ENCODE measurements around the gene RIT2.
"Not testable (repeated sequence)": the region's sequence is repeated elsewhere in the genome, so short reads cannot be mapped to it uniquely, and the experiment has no call there.

RIT2 gene

DNA sequence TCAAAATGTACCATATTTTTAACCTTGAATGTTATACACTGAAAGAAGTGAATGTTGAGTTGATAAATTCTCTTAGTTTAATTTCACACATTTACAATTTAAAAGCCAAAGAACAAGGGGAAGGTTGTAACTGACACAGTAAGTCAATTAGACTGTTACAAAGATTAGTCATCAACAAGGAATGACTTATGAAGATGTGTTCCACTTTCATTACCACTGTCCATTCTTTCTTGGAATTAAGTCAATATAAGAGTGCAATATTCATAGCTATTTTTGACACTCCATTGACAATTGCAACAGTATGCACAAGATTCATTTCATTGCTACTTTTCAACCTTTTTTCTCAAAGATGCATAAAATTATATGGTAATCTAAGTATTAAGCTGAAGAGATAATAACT lies 291.3 kb downstream of the RIT2 start:
- no peak for DNase-seq

DNA sequence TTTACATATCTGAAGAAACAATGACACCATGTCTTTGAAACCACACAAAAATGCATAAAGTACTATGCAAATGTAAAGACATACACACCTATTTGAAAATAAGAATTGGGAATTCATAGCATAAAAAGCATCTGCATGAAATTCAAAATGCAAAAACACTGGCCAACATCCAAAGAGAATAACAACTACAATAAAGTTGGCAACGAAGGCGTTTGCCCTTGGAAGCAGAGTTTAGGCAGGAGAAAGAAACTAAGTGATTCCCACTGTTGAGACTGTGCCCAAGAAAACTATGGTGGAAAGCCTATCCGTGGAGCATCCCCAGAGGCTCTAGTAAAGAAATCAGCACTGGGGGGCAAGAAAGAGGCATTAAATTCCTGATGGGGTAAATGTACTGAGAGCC lies 292.8 kb downstream of the RIT2 start:
- no peak for DNase-seq

DNA sequence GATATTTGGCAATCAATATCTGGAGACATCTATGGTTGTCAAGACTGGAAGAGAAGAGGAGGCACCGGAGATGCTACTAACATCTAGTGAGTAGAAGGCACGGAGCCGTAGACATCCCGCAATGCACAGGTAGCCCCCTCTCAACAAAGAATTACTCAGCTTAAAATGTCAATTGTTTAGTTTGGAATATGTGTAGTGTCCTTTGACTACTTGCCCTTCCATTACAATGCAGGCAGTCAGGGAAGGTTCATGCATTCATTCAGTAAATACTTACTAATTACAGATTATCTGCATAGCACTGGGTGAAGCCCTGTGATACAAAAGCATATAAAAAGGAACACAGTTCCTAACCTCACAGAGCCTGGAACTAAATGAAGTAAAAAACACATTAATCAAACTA lies 294.0 kb downstream of the RIT2 start:
- no peak for DNase-seq

DNA sequence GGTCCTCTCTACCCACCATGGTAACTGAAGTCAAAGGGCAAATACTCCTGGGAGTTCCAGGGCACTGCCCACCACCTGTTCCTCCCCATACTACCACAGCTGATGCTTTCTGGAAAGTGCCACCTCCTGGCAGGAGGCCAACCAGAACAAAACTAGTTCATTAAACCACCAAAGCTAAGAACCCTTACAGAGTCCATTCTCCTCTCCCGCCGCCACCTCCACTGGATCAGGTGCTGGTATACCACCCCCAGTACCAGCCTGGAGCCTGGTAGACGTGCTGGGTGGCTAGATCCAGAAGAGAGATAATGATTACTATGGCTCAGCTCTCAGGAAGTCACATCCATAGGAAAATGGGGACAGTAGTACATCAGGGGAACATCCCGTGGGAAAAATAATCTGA lies 300.9 kb downstream of the RIT2 start:
- DNase-seq: no peak

DNA sequence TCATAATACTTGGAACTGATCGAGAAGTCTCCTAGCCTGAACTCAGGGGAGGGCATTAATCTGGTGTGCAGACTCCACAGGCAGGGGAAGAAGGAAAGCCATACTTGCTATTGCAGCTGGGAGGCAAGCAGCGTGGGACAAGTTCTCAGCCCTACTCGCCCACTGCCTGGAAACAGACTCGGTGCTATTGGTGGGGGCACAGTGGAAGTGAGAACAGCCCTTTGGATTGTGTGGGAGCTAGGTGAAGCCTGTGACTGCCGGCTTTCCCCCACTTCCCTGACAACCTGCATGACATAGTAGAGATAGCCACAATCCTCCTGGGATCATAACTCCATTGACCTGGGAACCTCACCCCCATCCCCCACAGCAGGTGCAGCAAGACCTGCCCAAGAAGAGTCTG lies 301.3 kb downstream of the RIT2 start:
- DNase-seq: no peak

DNA sequence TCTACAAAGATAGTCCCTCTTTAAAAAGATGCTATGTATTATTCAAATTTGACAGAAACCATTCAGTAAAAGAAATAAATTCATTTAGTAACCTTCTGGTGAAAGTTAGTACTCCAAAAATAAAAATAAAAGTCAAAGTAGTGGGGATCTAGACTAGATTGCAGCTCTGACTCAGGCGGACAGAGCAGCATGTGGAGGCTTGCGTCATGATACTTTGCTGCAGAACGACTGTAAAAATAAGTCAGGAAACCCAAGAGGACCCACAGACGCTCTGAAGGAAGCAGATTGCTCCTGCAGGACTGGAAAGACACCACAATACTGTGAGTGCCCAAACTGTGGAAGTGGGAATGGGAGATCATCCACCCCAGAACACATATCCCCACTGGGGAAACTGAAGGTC lies 301.9 kb downstream of the RIT2 start:
- no peak for DNase-seq

DNA sequence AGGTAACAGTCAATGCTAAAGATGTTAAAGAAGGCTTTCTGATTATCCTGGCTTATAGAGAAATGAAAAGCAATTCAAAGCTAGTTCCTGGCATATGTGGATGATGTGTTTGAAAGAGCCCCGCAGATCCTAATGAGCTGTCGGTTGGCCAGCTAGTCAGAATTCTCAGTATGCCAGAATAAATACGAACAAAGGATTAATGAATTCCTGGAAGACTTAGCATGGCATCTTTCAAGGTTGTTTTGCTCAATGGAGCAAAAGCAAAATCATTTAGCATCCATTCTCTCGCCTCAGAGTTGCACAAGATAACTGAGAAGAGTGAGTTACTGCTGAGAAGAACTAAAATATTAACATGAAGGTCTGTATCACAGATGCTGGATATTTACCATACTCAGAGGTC lies 307.6 kb downstream of the RIT2 start:
- no peak for DNase-seq

GRCh38 chr18:42801706-42802105 lies 313.8 kb downstream of the RIT2 start:
- DNase-seq: no peak

GRCh38 chr18:42798606-42799170 lies 316.8 kb downstream of the RIT2 start:
- DNase-seq: no peak

DNA sequence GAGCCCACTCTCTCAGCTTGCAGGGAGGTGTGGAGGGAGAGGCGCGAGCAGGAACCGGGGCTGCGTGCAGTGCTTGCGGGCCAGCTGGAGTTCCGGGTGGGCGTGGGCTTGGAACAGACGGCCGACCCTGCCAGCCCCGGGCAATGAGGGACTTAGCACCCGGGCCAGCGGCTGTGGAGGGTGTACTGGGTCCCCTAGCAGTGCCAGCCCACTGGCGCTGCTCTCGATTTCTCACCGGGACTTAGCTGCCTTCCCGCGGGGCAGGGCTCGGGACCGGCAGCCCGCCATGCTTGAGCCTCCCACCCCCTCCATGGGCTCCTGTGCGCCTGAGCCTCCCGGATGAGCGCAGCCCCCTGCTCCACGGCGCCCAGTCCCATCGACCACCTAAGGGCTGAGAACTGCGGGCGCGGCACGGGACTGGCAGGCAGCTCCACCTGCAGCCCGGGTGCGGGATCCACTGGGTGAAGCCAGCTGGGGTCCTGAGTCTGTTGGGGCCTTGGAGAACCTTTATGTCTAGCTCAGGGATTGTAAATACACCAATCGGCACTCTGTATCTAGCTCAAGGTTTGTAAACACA lies 320.2 kb downstream of the RIT2 start:
- DNase-seq: not testable (repeated sequence)

- DNase-seq: no peak
These were observed 322.8 kb downstream of the RIT2 start for GRCh38 chr18:42792731-42793130.

- DNase-seq: no peak
These were observed 330.9 kb downstream of the RIT2 start for GRCh38 chr18:42784632-42785031.

DNA sequence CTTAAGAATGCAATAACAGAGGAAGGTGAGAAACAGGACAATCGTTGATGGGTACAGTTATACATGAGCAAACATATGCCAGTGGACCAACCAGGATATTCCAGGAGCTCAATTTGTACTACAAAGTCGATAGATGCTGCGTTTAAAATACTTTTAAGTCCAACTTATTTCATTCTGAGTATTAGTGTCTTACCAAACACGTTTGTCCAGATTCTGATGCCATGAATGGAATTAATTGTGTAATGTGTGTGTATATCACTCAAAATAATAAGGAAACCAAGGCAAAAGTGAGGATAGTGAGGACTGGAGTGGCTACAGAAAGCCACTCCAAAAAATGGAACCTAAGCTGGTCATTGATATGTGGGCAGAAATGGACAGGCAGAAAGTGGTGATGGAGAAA lies 332.6 kb downstream of the RIT2 start:
- no peak for DNase-seq

GRCh38 chr18:42781298-42781815 lies 334.1 kb downstream of the RIT2 start:
- DNase-seq: no peak

DNA sequence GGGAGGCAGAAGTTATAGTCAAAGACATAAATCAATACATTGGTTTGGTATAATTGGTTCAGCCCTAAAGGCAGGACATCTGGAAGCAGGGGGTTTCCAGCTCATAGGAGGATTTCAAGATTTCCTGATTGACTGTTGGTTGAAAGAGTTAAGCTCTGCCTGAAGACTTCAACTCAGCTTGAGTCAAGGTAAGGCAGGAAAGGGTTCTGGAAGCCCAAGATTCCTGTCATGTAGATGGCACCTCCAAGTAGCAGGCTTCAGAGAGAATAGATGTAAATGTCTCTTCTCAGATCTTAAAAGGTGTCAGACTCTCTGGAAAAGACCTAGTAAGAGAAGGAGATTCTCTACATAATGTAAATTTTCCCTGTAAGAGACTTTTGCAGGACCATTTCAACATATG lies 335.3 kb downstream of the RIT2 start:
- DNase-seq: no peak

DNA sequence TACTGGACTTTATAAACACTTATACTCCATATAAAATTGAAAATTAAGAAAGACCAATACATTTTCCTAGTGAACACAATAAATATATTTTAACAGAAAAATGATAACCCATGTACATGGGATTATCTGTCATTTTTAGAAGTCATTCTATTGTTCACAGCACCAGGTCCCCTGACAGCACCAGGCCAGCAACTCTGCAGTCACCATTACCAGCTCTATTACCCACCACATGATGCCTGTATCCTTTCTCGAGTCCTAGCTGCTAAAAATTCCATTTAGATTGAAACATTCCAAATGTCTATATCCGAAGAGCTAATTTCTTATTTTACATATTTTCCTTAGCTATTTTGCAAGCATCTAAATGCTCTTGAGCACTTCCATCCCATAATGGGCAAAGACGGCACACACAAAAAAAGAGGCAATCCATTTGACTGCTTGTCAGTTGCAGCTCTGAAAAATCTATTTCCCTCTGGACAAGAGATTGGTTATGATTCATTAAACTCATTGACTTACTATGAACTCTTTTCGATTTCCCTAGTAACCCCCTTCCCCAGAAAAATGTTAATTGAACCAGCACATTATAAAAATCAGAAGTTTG lies 336.9 kb downstream of the RIT2 start:
- no peak for DNase-seq

DNA sequence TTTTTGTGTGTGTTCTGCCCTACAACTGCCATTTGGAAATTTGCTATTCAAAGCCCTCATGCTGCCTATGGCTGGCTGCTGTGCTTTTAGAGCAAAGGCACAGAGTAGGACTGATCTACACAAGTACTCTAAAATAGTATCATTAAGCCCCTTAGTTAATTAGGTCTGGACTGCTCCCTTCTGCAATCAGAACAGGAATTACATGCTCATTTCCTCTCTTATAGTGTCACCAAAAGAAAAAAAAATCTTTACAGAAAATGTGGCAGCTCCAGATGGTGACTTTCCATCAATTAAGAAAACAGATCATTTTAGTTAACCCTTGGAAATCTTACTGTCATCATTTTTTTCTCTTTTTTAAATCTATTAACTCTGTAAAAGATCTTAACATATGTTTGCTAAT lies 337.5 kb downstream of the RIT2 start:
- no peak for DNase-seq

DNA sequence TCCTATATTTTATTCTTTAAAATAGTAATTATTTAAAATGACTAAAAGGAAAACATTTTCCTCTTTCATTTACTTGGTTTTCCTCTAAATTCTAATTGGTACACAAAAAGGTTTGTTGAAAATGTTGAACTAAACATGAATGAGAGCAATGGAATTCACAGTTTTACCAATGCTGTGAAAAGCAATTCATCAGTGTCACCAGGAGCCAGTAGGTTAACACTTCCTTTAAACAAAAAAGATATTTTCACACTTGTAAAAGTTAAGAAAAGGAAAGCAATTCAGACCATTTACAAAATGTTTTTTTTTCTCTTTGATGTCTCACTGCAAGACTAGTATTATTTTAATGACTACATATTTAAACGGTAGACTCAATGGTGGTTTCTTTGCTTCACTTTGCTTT lies 341.6 kb downstream of the RIT2 start:
- DNase-seq: no peak

DNA sequence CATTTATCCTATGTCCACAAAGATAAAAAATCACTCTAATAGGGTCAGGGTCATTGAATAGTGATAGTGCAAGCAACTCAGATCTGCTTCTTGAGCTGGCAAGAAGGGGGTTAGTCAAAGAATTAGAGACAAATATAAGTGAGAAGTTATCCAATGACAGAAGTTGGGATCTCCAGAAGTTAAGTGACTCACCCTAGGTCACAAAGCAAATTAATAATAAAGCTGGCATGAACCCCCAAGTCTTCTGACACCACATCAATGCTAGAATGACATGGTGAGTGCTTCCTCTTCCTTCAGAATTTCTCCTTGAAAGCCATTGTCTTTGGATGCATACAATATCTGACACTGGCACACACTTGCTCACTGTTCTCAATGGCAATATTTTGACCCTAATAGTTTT lies 343.5 kb downstream of the RIT2 start:
- DNase-seq: no peak

GRCh38 chr18:42765302-42765701 lies 350.2 kb downstream of the RIT2 start:
- no peak for DNase-seq

DNA sequence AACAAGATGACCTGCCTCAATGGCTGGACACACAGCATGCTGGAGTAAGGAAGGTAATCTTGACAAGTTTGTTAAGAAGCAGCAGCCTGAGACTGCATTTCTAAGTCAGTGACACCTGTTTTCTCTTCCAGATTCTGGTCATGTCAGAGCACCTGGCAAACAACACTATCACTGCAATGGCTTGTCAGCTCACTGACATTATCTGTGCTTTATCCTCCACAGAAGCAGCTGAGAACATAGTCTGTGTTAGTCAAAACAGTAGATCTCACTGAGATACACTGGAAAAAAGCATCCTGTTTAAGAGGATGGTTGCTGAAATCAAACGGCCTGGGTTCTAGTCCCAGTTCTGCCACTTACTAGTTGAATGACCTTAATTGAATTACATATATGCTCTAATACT lies 355.2 kb downstream of the RIT2 start:
- no peak for DNase-seq

GRCh38 chr18:42758852-42759251 lies 356.6 kb downstream of the RIT2 start:
- DNase-seq: no peak

GRCh38 chr18:42756214-42756613 lies 359.3 kb downstream of the RIT2 start:
- no peak for DNase-seq

- DNase-seq: no peak
These were observed 362.6 kb downstream of the RIT2 start for GRCh38 chr18:42752916-42753315.

DNA sequence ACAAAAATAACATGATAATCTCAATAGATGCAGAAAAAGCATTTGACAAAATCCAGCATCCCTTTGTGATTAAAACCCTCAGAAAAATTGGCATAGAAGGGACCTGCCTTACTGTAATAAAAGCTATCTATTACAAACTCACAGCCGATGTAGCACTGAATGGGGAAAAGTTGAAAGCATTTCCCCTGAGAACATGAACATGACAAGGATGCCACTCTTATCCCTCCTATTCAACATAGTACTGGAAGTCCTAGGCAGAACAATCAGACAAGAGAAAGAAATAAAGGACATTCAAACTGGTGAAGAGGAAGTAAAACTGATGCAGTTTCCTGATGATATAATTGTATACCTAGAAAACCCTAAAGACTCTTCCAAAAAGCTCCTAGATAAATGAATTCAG lies 368.7 kb downstream of the RIT2 start:
- no peak for DNase-seq

Measured in T-helper 9 cell (primary cell).